ENCODE data around the gene TMEM132E. TPM values are rescaled to one million over a fixed set of nuclear protein-coding genes. Genes with fewer than 3 reads are reported as not detected.

TMEM132E gene
- total RNA-seq, 1 donor from 2014 or later = 3.6 TPM

- Mint-ChIP-seq H3K36me3 (ENCODE audit: low read depth) (no peaks in the 10 kb centered on the region), H3K4me1 (peaks cover 6% of the 10 kb centered on the region), H3K9me3 (no peaks in the 10 kb centered on the region), H3K27ac (ENCODE audit: unreplicated experiment) (no peak overlapping the region), H3K27me3 (ENCODE audit: low read depth) (peaks cover 39% of the 10 kb centered on the region), H3K4me3 (no peak overlapping the region)
- TF ChIP-seq CTCF (conservative IDR thresholded peaks at IDR 0.05) = no peak
- no peak for DNase-seq (ENCODE audit: low read depth, low spot score)
These were observed 92.9 kb downstream of the TMEM132E start for GRCh38 chr17:34672176-34672785.

GRCh38 chr17:34673516-34673915, 94.1 kb downstream of the TMEM132E start:
- H3K4me3 Mint-ChIP-seq = no peak overlapping the region
- H3K27me3 Mint-ChIP-seq (ENCODE audit: low read depth) = peaks cover 37% of the 10 kb centered on the region

GRCh38 chr17:34673995-34674890, 94.9 kb downstream of the TMEM132E start:
- H3K36me3 Mint-ChIP-seq (ENCODE audit: low read depth) = no peaks in the 10 kb centered on the region
- peaks cover 38% of the 10 kb centered on the region for H3K27me3 Mint-ChIP-seq (ENCODE audit: low read depth)
- no peak overlapping the region for H3K27ac Mint-ChIP-seq (ENCODE audit: unreplicated experiment)
- H3K4me1 Mint-ChIP-seq = peaks cover 6% of the 10 kb centered on the region
- TF ChIP-seq CTCF (conservative IDR thresholded peaks at IDR 0.05) = no peak
- no peak overlapping the region for H3K4me3 Mint-ChIP-seq
- no peak for DNase-seq (ENCODE audit: low read depth, low spot score)
- H3K9me3 Mint-ChIP-seq = no peaks in the 10 kb centered on the region

More at GRCh38 chr17:34673516-34673915, 94.1 kb downstream of the TMEM132E start:
- no peaks in the 10 kb centered on the region for H3K9me3 Mint-ChIP-seq
- no peaks in the 10 kb centered on the region for H3K36me3 Mint-ChIP-seq (ENCODE audit: low read depth)
- TF ChIP-seq CTCF (conservative IDR thresholded peaks at IDR 0.05) = no peak
- H3K27ac Mint-ChIP-seq (ENCODE audit: unreplicated experiment) = no peak overlapping the region
- H3K4me1 Mint-ChIP-seq = peaks cover 6% of the 10 kb centered on the region
- DNase-seq (ENCODE audit: low read depth, low spot score) = no peak

- H3K9me3 Mint-ChIP-seq = no peaks in the 10 kb centered on the region
- no peak overlapping the region for H3K27ac Mint-ChIP-seq (ENCODE audit: unreplicated experiment)
- DNase-seq (ENCODE audit: low read depth, low spot score) = no peak
- H3K4me3 Mint-ChIP-seq = no peak overlapping the region
- H3K27me3 Mint-ChIP-seq (ENCODE audit: low read depth) = peaks cover 42% of the 10 kb centered on the region
- H3K4me1 Mint-ChIP-seq = peaks cover 3% of the 10 kb centered on the region
- H3K36me3 Mint-ChIP-seq (ENCODE audit: low read depth) = no peaks in the 10 kb centered on the region
- TF ChIP-seq CTCF (conservative IDR thresholded peaks at IDR 0.05) = no peak
These were observed 95.8 kb downstream of the TMEM132E start for GRCh38 chr17:34675143-34675542.

- no peak for DNase-seq (ENCODE audit: low read depth, low spot score)
- Mint-ChIP-seq H3K36me3 (ENCODE audit: low read depth) (no peaks in the 10 kb centered on the region), H3K4me1 (no peaks in the 10 kb centered on the region), H3K27me3 (ENCODE audit: low read depth) (peaks cover 44% of the 10 kb centered on the region), H3K27ac (ENCODE audit: unreplicated experiment) (no peak overlapping the region), H3K4me3 (no peak overlapping the region), H3K9me3 (no peaks in the 10 kb centered on the region)
- no peak for TF ChIP-seq CTCF (conservative IDR thresholded peaks at IDR 0.05)
These were observed 96.2 kb downstream of the TMEM132E start for GRCh38 chr17:34675605-34676004.

Data from neural crest cell (in vitro differentiated cells).